ENCODE results near the gene CAPZB.

Gene CAPZB

GRCh38 chr1:19426294-19427086 lies 58.8 kb downstream of the CAPZB start:
- no peak for DNase-seq

DNA sequence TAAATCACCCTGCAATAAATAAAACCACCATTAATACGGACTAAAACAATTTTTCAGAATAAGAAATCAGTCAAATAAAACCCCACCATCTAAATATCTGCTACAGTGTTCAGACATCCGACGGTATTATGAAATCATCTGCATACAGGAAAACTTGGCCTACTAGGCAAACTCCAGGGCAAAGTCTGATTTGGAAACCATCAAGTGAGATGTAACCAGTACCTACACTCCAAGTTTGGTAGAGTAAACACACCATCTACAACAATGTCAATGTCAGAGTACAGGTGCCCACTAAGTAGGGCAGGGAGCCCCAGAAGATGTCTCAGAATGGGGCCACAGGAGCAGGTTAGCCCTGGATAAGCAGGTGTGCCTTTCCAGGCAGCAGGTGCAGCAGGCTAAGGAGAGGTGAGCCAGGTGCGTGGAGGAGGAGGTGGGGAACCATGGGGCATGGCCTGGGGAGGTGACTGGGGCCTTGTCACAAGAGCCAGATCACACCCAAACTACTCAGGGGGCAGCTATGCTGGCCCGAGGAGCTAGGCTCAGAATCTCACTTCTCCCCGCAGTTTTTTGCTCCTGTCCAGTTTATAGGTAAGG lies 59.6 kb downstream of the CAPZB start:
- DNase-seq: no peak

DNA sequence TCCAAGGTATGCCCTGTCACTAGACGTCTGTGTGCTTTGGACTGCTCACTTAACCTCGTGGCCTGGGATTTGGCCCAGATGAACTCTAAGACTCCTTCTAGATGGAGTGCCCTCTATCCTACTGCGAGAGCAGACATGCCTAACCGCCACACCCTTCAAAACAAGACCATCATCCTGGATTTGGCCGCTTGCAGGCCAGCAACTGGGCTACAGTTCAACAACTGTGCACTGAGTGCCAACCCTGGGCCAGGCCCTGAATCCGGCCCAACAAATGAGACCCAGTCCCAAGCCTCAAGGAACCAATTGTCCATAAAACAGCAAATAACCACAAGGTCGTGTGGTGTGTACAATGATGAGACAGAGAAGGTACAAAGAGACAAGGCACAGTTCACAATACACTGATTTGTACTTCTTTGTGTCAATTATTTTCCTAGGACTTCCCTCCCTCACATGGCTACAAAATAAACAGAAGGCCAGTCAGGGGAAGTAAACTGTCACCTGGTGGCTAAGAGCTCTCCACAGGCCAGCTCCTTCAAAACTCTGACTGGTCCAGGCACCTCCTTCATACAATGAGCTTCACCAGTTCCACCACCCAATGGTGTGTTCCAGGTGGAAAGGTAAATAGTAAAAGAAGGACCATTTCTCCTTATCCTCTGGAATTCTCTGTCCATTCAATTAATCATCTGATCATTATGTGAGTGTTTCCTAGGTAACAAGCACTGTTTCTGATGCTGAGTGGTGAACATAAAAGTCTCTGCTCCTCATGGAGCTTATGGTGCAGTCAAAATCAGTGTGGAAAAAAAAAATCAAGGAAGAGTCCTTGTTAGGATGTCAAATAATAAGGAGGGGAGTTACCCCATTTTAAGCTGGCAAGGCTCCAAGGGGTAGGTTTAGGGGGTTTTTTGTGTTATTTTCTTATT lies 60.4 kb downstream of the CAPZB start:
- no peak for DNase-seq

- no peak for DNase-seq
These were observed 62.2 kb downstream of the CAPZB start for GRCh38 chr1:19423130-19423529.

GRCh38 chr1:19421365-19421764 lies 64.0 kb downstream of the CAPZB start:
- no peak for DNase-seq

DNA sequence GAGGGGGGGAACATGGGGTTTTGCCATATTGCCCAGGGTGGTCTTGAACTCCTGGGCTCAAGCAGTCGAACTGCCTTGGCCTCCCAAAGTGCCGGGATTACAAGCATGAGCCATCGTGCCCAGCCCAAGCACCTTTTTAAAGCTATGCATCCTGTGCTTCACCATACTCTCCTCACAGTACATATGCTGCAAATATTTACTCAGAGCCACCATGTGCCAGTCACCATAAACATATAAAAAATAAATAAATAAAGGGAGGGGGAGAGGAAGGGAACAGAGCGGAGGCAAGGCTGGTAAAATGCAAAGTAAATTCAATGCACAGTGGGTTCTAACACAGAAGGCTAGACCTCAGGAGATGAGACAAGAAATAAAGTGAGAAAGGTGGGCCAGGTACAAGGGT lies 64.7 kb downstream of the CAPZB start:
- DNase-seq: no peak

DNA sequence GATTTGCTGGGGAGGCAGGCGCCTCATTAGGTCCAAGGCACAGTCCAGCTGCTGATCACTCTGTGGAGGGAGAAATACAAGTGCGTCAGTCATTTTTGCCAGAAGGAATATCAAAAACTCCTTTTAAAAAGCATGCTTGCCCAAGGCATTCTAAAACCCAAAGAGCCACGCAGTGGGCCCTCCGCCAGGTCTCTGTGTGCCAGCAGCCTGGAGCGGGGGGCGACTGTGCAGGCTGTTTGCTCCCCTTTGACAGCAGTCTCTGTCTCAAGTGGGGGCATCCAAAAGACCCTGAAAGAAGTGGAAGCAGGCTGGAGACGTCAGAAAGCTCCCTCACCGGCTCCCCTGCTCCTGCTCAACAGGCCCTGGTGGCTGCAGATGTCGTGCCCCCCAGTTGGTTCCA lies 65.6 kb downstream of the CAPZB start:
- no peak for DNase-seq

DNA sequence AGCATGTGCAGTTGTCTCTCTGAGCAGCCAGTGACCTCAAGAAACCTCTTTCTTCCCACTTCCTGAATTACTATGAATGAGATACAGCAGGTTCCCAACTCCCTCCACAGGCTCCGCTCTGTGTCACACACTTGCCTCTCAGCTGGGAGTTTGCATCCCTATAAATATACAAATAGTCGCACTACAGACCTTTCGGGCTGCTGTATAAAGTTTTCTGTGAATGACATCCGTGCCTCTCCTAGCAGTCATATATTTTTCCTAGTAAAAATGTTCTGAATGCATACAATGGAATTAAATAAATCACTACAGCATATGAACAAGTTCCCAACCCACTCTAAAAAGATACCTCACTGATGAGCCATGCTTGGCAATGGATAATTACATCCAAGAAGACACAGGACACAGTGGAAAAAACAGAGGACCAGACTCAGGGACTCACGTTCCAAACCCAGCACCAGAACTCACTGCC lies 66.8 kb downstream of the CAPZB start:
- no peak for DNase-seq

- no peak for DNase-seq
These were observed 68.3 kb downstream of the CAPZB start for GRCh38 chr1:19416921-19417470.

DNA sequence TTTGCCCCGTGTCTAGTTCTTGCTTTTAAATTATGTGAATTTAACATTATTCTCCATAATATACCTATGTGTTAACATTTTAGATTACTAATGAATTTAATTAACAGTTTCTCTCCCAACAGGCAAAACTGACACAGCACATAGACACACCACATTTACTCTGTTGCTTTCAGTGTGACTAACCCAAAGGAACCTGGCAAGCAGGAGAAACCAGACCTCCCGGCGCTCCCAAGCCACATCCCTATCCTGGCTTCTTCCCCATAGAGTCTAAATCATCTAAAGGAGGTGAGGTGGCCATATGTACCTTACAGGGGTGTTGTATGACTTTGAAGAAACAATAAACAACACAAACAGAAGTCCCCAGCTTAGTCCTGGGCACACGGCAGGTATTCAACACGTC lies 69.2 kb downstream of the CAPZB start:
- no peak for DNase-seq

- DNase-seq: no peak
These were observed 70.7 kb downstream of the CAPZB start for GRCh38 chr1:19414515-19415121.

DNA sequence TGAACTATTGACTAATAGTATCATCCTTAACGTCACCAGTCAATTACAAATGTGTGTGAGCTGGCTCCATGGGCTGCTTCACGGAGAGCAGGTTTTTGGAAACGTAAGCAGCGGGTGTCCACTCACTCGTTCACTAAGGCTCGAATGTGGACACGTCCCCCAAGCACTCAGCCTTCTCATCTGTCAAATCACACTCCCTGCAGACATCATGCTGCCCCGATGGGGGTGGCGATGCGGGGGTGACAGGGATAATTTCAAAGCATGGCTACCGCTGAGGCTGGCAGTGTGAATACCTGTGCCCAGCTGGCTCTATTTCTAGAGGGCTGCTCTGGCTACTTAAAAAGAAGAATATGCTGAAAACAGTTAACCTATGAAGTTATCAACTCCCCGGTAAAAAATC lies 71.3 kb downstream of the CAPZB start:
- no peak for DNase-seq

- no peak for DNase-seq
These were observed 72.7 kb downstream of the CAPZB start for GRCh38 chr1:19412654-19413053.

DNA sequence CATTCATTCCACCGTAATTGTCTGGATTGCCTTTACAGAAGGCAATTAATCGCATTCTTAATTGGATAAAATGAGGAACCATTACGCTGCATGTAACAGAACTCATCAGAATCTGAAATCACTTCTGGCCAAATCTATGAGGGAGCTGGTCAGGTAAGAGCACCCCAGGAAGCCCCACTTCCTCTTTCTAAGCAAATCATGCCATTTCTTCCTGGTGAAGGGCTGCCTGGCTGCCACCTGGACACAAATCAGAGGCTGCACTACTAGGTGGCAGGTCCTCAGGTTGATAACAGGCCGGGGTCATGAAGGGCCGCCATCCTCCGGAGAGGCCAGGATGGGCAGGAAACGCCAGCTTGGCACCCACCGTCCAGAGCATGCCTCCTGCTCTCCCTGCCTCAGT lies 73.7 kb downstream of the CAPZB start:
- no peak for DNase-seq

DNA sequence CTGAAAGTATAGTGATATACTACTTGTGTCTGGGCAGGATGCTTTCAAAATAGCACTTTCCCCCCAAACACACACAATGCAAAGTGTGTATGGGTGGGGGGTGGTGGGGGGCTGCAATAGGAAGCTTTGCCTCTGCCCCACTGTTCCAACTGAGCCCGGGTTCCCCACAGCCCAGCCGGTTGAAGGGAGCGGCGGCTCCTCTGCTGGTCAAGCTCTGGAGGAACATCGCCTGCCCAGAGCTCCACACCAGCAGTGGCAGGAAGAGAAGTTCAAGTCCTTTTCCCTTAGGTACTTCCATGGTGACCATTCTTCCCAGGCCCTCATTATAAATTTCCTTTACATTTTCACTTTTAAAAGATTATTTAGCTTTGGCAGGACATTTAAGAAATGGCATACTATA lies 74.9 kb downstream of the CAPZB start:
- DNase-seq: no peak

DNA sequence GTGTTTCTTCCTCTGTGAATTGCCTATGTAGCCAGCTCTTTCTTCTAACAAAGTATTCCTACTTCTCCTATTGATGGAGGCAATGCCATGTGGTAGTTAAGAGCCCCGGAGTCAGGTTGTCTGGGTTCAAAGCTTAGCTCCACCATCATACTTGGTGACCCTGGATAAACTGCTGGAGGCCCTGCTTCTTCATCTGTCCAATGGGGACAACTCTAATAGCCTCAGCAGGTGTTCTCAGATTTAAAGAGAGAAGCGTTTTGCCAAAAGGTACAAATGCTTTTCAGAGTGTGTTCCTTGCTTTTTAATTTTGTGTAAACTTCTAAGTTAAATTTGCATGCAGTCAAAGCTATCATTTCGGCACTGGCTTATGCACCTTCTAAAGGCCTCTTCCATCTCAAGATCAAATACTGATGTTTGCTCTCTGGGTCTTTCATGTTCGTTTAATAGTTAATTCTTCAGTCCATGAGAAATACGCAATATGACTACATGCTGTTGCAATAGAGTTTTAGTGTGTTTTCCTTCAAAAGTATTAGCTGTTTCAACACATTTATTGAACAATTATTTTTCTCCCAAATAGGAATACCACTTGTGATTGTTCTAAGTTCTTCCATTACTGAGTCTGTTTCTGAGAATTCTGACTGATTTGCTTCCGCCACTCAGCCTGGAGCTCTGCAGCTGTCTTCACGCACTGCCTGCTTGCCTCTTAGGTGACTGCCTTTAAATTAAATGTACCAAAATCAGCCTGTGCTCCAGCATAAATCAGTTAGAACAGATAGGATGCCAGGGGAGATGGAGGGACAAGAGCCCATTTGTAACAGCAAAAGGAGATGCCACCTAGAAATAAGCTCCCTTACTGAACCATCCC lies 75.6 kb downstream of the CAPZB start:
- no peak for DNase-seq

- peak; percentile 42 for DNase-seq
These were observed 77.7 kb downstream of the CAPZB start for GRCh38 chr1:19407494-19408096.

GRCh38 chr1:19406680-19407079 lies 78.7 kb downstream of the CAPZB start:
- no peak for DNase-seq

- no peak for DNase-seq
These were observed 79.4 kb downstream of the CAPZB start for GRCh38 chr1:19405761-19406487.

- no peak for DNase-seq
These were observed 80.1 kb downstream of the CAPZB start for GRCh38 chr1:19405195-19405760.
